Measurements from ENCODE around the gene ATP9B. TPM values are rescaled to one million over a fixed set of nuclear protein-coding genes. Genes with fewer than 3 reads are reported as not detected.

The ATP9B gene
- total RNA-seq, 1 experiment from 2014 or later: 44.4 TPM

DNA sequence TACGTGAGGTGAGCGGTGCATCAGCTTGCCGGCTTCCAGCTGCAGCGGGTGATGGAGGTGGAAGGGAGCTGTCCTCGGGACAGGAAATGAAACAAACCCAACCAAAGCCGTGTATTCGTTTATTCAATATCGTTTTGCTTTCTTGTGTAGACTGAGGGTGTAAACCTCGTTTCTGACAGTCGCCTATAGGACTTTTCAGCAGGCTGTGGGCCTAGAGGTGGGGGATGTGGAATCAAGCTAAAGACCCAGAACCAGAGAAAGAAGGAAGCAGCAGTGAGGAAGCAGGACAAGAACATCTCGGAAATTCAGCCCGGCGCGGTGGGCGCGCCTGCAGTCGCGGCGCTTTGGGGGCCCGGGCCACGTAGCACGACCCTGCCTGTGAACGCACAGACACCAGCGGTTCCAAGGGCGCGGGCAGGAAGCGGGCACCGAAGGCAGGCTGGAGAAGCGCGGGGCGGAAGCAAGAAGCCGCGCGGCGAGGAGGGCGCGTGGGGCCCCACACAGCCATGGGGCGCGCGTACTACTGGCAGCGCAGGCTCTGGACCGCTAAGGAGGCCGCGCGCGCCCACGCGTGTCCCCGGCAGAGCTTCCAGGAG lies 755 bp upstream of the ATP9B start:
- ATAC-seq (peak; percentile 64; the same call in 1 of the 2 replicates), DNase-seq (ENCODE audit: low read depth, low spot score) (no peak)
- H3K36me3 ChIP-seq (ENCODE audit: control insufficient read depth, insufficient read depth, low read length): no peaks in the 10 kb centered on the region; the same call in 1 of the 2 replicates
- peak overlapping the region; percentile 88 for H3K27ac ChIP-seq (ENCODE audit: low read length)
- H3K9me3 ChIP-seq (ENCODE audit: control insufficient read depth, insufficient read depth, low read depth, low read length): no peaks in the 10 kb centered on the region
- BruUV-seq (replicated peaks): no TSS peak
- H3K27me3 ChIP-seq (ENCODE audit: control insufficient read depth, insufficient read depth, low read length): no peaks in the 10 kb centered on the region
- ChIA-PET POLR2A (interaction anchor here (0.5 to 0.7 kb wide), 2 partner anchors 19 to 81 kb away, joined by 3 to 8 read pairs; no protein-coding TSS in a partner anchor), CTCF (interaction anchor here (0.7 kb wide), 1 partner anchor 61 kb away, joined by 6 read pairs; no protein-coding TSS in a partner anchor)
- in situ Hi-C loops (cut with HindIII; ENCODE audit: low pct_unique_long_range_greater_than_20kb, low sequenced_read_pairs) (no loop called here), intact Hi-C loops (cut with micrococcal nuclease; ENCODE audit: unreplicated experiment) (no loop called here)
- H3K4me1 ChIP-seq (ENCODE audit: control insufficient read depth, insufficient read depth, low read length): peaks cover 14% of the 10 kb centered on the region; the same call in 1 of the 2 replicates
- no peak for TF ChIP-seq CTCF (IDR thresholded peaks at IDR 0.05)
- peak overlapping the region; percentile 78 to 98 for H3K4me3 ChIP-seq (ENCODE audit: low read depth in 2 of 2, low read length in 2 of 2)

DNA sequence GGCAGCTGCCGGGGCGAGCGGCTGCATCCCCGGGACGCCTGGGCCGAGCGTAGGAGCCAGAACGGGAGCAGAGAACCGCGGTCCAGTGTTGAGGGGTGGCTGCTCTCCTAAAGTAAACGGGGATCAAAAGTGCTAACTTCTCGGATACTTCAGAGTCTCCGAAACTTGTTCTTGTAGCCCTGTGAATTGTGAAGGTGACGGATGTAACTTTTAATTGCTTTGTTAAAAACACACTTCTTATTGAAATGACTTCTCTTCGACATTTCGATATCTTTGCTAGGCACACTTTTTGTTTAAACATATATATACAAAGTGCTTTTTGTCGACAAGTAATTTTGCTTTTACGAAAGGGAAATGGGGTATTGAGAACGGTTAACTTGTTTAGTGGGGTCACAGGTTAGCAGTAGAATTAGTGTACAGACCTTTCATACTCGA lies 540 bp downstream of the ATP9B start:
- in situ Hi-C loops (cut with HindIII; ENCODE audit: low pct_unique_long_range_greater_than_20kb, low sequenced_read_pairs) (no loop called here), intact Hi-C loops (cut with micrococcal nuclease; ENCODE audit: unreplicated experiment) (loop anchor here (5.0 kb wide), 1 partner anchor 178 kb away; no protein-coding TSS in a partner anchor)
- peak overlapping the region; percentile 93 for H3K27ac ChIP-seq (ENCODE audit: low read length)
- POLR2A ChIA-PET: no interaction called here
- no peaks in the 10 kb centered on the region for H3K27me3 ChIP-seq (ENCODE audit: control insufficient read depth, insufficient read depth, low read length)
- no TSS peak for BruUV-seq (replicated peaks)
- peaks cover 14% of the 10 kb centered on the region; the same call in 1 of the 2 replicates for H3K4me1 ChIP-seq (ENCODE audit: control insufficient read depth, insufficient read depth, low read length)
- CTCF ChIA-PET: no interaction called here
- DNase-seq (ENCODE audit: low read depth, low spot score) (no peak), ATAC-seq (peak; percentile 65)
- peak overlapping the region; percentile 78 to 98 for H3K4me3 ChIP-seq (ENCODE audit: low read depth in 2 of 2, low read length in 2 of 2)
- no peaks in the 10 kb centered on the region for H3K9me3 ChIP-seq (ENCODE audit: control insufficient read depth, insufficient read depth, low read depth, low read length)
- H3K36me3 ChIP-seq (ENCODE audit: control insufficient read depth, insufficient read depth, low read length): no peaks in the 10 kb centered on the region; the same call in 1 of the 2 replicates
- TF ChIP-seq, protein P1, sequence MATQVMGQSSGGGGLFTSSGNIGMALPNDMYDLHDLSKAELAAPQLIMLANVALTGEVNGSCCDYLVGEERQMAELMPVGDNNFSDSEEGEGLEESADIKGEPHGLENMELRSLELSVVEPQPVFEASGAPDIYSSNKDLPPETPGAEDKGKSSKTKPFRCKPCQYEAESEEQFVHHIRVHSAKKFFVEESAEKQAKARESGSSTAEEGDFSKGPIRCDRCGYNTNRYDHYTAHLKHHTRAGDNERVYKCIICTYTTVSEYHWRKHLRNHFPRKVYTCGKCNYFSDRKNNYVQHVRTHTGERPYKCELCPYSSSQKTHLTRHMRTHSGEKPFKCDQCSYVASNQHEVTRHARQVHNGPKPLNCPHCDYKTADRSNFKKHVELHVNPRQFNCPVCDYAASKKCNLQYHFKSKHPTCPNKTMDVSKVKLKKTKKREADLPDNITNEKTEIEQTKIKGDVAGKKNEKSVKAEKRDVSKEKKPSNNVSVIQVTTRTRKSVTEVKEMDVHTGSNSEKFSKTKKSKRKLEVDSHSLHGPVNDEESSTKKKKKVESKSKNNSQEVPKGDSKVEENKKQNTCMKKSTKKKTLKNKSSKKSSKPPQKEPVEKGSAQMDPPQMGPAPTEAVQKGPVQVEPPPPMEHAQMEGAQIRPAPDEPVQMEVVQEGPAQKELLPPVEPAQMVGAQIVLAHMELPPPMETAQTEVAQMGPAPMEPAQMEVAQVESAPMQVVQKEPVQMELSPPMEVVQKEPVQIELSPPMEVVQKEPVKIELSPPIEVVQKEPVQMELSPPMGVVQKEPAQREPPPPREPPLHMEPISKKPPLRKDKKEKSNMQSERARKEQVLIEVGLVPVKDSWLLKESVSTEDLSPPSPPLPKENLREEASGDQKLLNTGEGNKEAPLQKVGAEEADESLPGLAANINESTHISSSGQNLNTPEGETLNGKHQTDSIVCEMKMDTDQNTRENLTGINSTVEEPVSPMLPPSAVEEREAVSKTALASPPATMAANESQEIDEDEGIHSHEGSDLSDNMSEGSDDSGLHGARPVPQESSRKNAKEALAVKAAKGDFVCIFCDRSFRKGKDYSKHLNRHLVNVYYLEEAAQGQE (IDR thresholded peaks at IDR 0.05; ENCODE audit: insufficient read depth in 1 of 2, low read depth in 2 of 2, low read length in 1 of 2): no peak
- 0 out of 2 replicates have a peak, but pooled peaks have one; percentile 39 for TF ChIP-seq SIN3A (IDR thresholded peaks at IDR 0.05; ENCODE audit: borderline replicate concordance, insufficient read depth, low read depth, low read length)

DNA sequence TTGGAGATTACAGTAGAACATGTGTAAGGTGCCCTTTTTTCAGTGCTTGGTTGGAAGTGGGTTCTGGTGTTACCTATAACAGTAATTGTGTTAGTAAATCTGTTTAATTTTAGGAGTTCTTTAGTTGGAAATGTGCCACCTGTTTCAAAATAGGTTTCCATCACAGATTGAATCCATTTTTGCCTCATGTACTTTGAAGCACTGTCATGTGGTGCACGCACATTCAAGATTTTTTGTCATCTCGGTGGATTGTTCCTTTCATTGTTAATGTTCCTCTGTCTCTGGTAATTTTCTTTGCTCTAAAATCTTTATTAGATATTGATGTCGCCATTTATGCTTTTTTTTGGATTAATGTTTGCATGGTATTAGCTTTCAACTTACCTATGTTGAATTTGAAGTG lies 1.3 kb downstream of the ATP9B start:
- ATAC-seq: no peak
- no TSS peak for BruUV-seq (replicated peaks)
- peaks cover 14% of the 10 kb centered on the region; the same call in 1 of the 2 replicates for H3K4me1 ChIP-seq (ENCODE audit: control insufficient read depth, insufficient read depth, low read length)
- CTCF ChIA-PET: no interaction called here
- H3K36me3 ChIP-seq (ENCODE audit: control insufficient read depth, insufficient read depth, low read length): no peaks in the 10 kb centered on the region; the same call in 1 of the 2 replicates
- in situ Hi-C loops (cut with HindIII; ENCODE audit: low pct_unique_long_range_greater_than_20kb, low sequenced_read_pairs) (no loop called here), intact Hi-C loops (cut with micrococcal nuclease; ENCODE audit: unreplicated experiment) (loop anchor here (5.0 kb wide), 1 partner anchor 177 kb away; no protein-coding TSS in a partner anchor)
- peak overlapping the region; percentile 93 for H3K27ac ChIP-seq (ENCODE audit: low read length)
- no peaks in the 10 kb centered on the region for H3K9me3 ChIP-seq (ENCODE audit: control insufficient read depth, insufficient read depth, low read depth, low read length)
- no peaks in the 10 kb centered on the region for H3K27me3 ChIP-seq (ENCODE audit: control insufficient read depth, insufficient read depth, low read length)
- TF ChIP-seq SIN3A (IDR thresholded peaks at IDR 0.05; ENCODE audit: borderline replicate concordance, insufficient read depth, low read depth, low read length) (no peak), TCF7L2 (IDR thresholded peaks at IDR 0.05; ENCODE audit: low read depth, low read length) (no peak), POLR2AphosphoS5 (IDR thresholded peaks at IDR 0.05; ENCODE audit: low read depth, low read length) (no peak)
- peak overlapping the region; percentile 78 to 98 for H3K4me3 ChIP-seq (ENCODE audit: low read depth in 2 of 2, low read length in 2 of 2)
- no peak for DNase-seq (ENCODE audit: low read depth, low spot score)
- POLR2A ChIA-PET: no interaction called here

All from Panc1 (cell line).